CD14-positive monocyte (primary cell): Measurements from ENCODE around the gene IFITM2. TPM values are rescaled to one million over a fixed set of nuclear protein-coding genes. Genes with fewer than 3 reads are reported as not detected.
"Not testable (repeated sequence)": the region's sequence is repeated elsewhere in the genome, so short reads cannot be mapped to it uniquely, and the experiment has no call there.

ENCODE experiments used
- DNase-seq, 3 donors: peaks; one replicate each; pipeline ENCODE4 v3.0.0-alpha.2; 2011 to 2022
- H2AFZ ChIP-seq: 2 replicates; pipeline ENCODE4 v1.6.0; 2012; ENCODE audit warnings: mild to moderate bottlenecking, low read depth, low read length, inconsistent platforms; ENCODE audit not compliant: insufficient read depth, poor library complexity, severe bottlenecking
- H3K27ac ChIP-seq, 2 donors: 1 replicate in 1 of 2; 2 replicates in 1 of 2; pipeline ENCODE4 v1.5.1; 2012 to 2013; ENCODE audit warnings: low read length in 2 of 2, control low read depth in 1 of 2, inconsistent platforms in 1 of 2, low read depth in 1 of 2, mild to moderate bottlenecking in 1 of 2
- H3K27me3 ChIP-seq, 2 donors: one replicate each; pipeline versions ENCODE4 v1.6.0 to v1.6.1; 2011 to 2013; ENCODE audit warnings: low read length in 2 of 2; ENCODE audit not compliant: control insufficient read depth in 2 of 2, insufficient read depth in 2 of 2
- H3K36me3 ChIP-seq, 2 donors: replicated peaks in 1 of 2; 1 replicate in 1 of 2; 2 replicates in 1 of 2; pipeline versions ENCODE4 v1.5.1 to v1.6.1; 2012 to 2013; ENCODE audit warnings: low read length in 2 of 2, control low read depth in 1 of 2, inconsistent platforms in 1 of 2, mild to moderate bottlenecking in 1 of 2; ENCODE audit not compliant: insufficient read depth in 2 of 2, control insufficient read depth in 1 of 2
- H3K4me1 ChIP-seq, 2 donors: 1 replicate in 1 of 2; 2 replicates in 1 of 2; pipeline versions ENCODE4 v1.5.1 to v1.6.1; 2012 to 2013; ENCODE audit warnings: low read length in 2 of 2, control low read depth in 1 of 2, inconsistent platforms in 1 of 2, mild to moderate bottlenecking in 1 of 2, moderate library complexity in 1 of 2; ENCODE audit not compliant: insufficient read depth in 2 of 2, control insufficient read depth in 1 of 2
- H3K4me2 ChIP-seq: replicated peaks from 2 replicates; pipeline ENCODE3; 2012; ENCODE audit warnings: low read length, moderate library complexity, mild to moderate bottlenecking; ENCODE audit not compliant: poor library complexity, severe bottlenecking; ENCODE audit errors: extremely low read depth
- H3K4me3 ChIP-seq, 3 experiments: fragments of 200-600 bp in 1 of 3; sonication (generic) in 1 of 3; replicated peaks in 1 of 3; 1 replicate in 2 of 3; 2 replicates in 1 of 3; pipeline ENCODE4 v1.5.1; 2011 to 2013; ENCODE audit warnings: low read length in 3 of 3, mild to moderate bottlenecking in 3 of 3, control low read depth in 2 of 3, low read depth in 2 of 3, inconsistent platforms in 1 of 3, moderate library complexity in 1 of 3
- H3K79me2 ChIP-seq: 2 replicates; pipeline ENCODE4 v1.6.0; 2012; ENCODE audit warnings: mild to moderate bottlenecking, control low read depth, inconsistent platforms, low read length, moderate library complexity; ENCODE audit not compliant: insufficient read depth
- H3K9ac ChIP-seq: 2 replicates; pipeline ENCODE4 v1.6.0; 2017; ENCODE audit warnings: low read length, mild to moderate bottlenecking; ENCODE audit not compliant: insufficient read depth, poor library complexity, severe bottlenecking
- H3K9me3 ChIP-seq, 2 donors: replicated peaks in 1 of 2; 1 replicate in 1 of 2; 2 replicates in 1 of 2; pipeline versions ENCODE4 v1.5.1 to v1.6.1; 2012 to 2013; ENCODE audit warnings: low read length in 2 of 2, control low read depth in 1 of 2; ENCODE audit not compliant: control insufficient read depth in 1 of 2, insufficient read depth in 1 of 2
- H4K20me1 ChIP-seq: 2 replicates; pipeline ENCODE4 v1.6.0; 2012; ENCODE audit warnings: mild to moderate bottlenecking, low read length, control low read depth, moderate library complexity; ENCODE audit not compliant: insufficient read depth
- H3K27ac Mint-ChIP-seq, 7 donors: one replicate each; pipeline ENCODE4 v1.8.0; 2020; ENCODE audit warnings: mild to moderate bottlenecking in 7 of 7, mixed read lengths in 7 of 7, moderate library complexity in 6 of 7, inconsistent platforms in 2 of 7
- H3K27me3 Mint-ChIP-seq, 3 donors: one replicate each; pipeline ENCODE4 v1.8.0; 2021 to 2022; ENCODE audit warnings: low read depth in 3 of 3, mild to moderate bottlenecking in 3 of 3, mixed read lengths in 3 of 3, moderate library complexity in 3 of 3, inconsistent platforms in 1 of 3
- H3K36me3 Mint-ChIP-seq, 2 donors: one replicate each; pipeline ENCODE4 v1.8.0; 2020; ENCODE audit warnings: mixed read lengths in 2 of 2, inconsistent platforms in 1 of 2, mild to moderate bottlenecking in 1 of 2
- H3K4me1 Mint-ChIP-seq: one replicate; pipeline ENCODE4 v1.8.0; 2020; ENCODE audit warnings: mild to moderate bottlenecking, mixed read lengths
- H3K4me3 Mint-ChIP-seq, 2 donors: one replicate each; pipeline ENCODE4 v1.8.0; 2020; ENCODE audit warnings: mild to moderate bottlenecking in 2 of 2, mixed read lengths in 2 of 2, moderate library complexity in 1 of 2
- H3K9me3 Mint-ChIP-seq, 7 donors: one replicate each; pipeline ENCODE4 v1.8.0; 2020 to 2022; ENCODE audit warnings: mixed read lengths in 7 of 7, mild to moderate bottlenecking in 6 of 7, moderate library complexity in 6 of 7, inconsistent platforms in 2 of 7
- WGBS: methylation state at CpG from one replicate; pipeline ENCODE4 v1.1.5; 2013; ENCODE audit warnings: missing lambda C conversion rate; ENCODE audit not compliant: insufficient coverage; 5-methylcytosine and 5-hydroxymethylcytosine counted together
- intact Hi-C, 2 donors: fragments of 100-400 bp; cut with micrococcal nuclease; formaldehyde crosslinking; loops; one replicate each; pipeline versions ENCODE4 v1.15.0 to v1.15.1; 2023
- polyA plus RNA-seq, 3 donors: library from polyadenylated mRNA; depleted of rRNA in 1 of 3; unstranded in 2 of 3; stranded (reverse) in 1 of 3; fragments of 300-500 nt in 2 of 3; fragments of >200 nt in 1 of 3; fragmentation: Illumina TruSeq in 2 of 3; gene quantifications; 1 replicate in 2 of 3; 2 replicates in 1 of 3; pipeline ENCODE4 v1.2.3, GENCODE V29; 2012 to 2021
- TF ChIP-seq, protein P1 (sequence below): fragments of 200-600 bp; IDR thresholded peaks from one replicate; pipeline ENCODE4 v1.8.0; 2022; ENCODE audit warnings: antibody characterized with exemption, mild to moderate bottlenecking

Gene IFITM2
- polyA plus RNA-seq, 3 donors = 625 to 1,147 (median 705) TPM

DNA sequence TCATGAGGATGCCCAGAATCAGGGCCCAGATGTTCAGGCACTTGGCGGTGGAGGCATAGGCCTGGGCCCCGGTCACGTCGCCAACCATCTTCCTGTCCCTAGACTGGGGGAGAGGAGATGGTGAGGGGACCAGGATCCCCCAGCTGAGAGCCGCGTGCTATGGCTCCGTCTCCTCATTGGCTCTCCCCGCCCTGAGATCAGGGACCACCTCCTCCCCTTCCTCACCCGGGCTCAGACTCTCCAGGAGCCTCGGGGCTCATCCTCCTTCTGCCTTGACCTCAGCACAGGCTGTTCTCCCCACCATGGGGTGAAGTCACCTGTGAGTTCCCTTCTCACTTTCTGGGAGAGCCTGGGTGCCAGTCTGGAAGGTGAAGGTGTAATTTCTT is 12.3 kb downstream of the IFITM2 start:
- no CpG with 5 or more reads among the region's 10 CpGs for WGBS
- peaks cover 6 to 16% of the 10 kb centered on the region in 2 donors for H3K36me3 Mint-ChIP-seq
- H3K9me3 Mint-ChIP-seq, H3K9me3 ChIP-seq, H3K36me3 ChIP-seq, H3K79me2 ChIP-seq, DNase-seq, H3K27ac ChIP-seq, H4K20me1 ChIP-seq: not testable (repeated sequence)
- Histone ChIP-seq H2AFZ (peak overlapping the region; percentile 81), H3K27me3 (peaks cover 4 to 35% of the 10 kb centered on the region in 2 donors), H3K4me3 (peak overlapping the region; percentile 53 to 85 (median 72)), H3K9ac (peak overlapping the region; percentile 73), H3K4me1 (peaks cover 19 to 37% of the 10 kb centered on the region in 2 donors), H3K4me2 (peak overlapping the region; percentile 60)
- intact Hi-C loops = loop anchor here in 1 of 2 donors (2.0 kb wide), 1 partner anchor 13 kb away; the partner anchor contains the start of gene IFITM2
- peaks cover 25% of the 10 kb centered on the region for H3K4me1 Mint-ChIP-seq
- peak overlapping the region in 6 of 7 donors; percentile 26 to 93 (median 84) for H3K27ac Mint-ChIP-seq
- H3K4me3 Mint-ChIP-seq = peak overlapping the region; percentile 96 to 99
- H3K27me3 Mint-ChIP-seq = peaks cover 15 to 51% (median 42%) of the 10 kb centered on the region in 3 donors

GRCh38 chr11:324156-324555 is 16.5 kb downstream of the IFITM2 start:
- H3K27ac ChIP-seq = no peak overlapping the region
- H3K36me3 ChIP-seq = no peaks in the 10 kb centered on the region
- H3K27me3 Mint-ChIP-seq = peaks cover 4 to 21% (median 17%) of the 10 kb centered on the region in 3 donors
- H3K9me3 ChIP-seq = no peaks in the 10 kb centered on the region
- 94% methylated on average over 6 of the region's 11 CpGs for WGBS
- no peak overlapping the region for H2AFZ ChIP-seq
- H3K4me3 Mint-ChIP-seq = no peak overlapping the region
- peaks cover 3% of the 10 kb centered on the region for H3K79me2 ChIP-seq
- H3K36me3 Mint-ChIP-seq = peaks cover 6% of the 10 kb centered on the region in 2 donors
- H3K27ac Mint-ChIP-seq = no peak overlapping the region
- H3K4me2 ChIP-seq = no peak overlapping the region
- H3K9me3 Mint-ChIP-seq = peaks cover 0 to 2% (median 0%) of the 10 kb centered on the region in 7 donors
- no peak overlapping the region for H3K9ac ChIP-seq
- peaks cover 57% of the 10 kb centered on the region for H3K4me1 Mint-ChIP-seq
- TF ChIP-seq, protein P1, sequence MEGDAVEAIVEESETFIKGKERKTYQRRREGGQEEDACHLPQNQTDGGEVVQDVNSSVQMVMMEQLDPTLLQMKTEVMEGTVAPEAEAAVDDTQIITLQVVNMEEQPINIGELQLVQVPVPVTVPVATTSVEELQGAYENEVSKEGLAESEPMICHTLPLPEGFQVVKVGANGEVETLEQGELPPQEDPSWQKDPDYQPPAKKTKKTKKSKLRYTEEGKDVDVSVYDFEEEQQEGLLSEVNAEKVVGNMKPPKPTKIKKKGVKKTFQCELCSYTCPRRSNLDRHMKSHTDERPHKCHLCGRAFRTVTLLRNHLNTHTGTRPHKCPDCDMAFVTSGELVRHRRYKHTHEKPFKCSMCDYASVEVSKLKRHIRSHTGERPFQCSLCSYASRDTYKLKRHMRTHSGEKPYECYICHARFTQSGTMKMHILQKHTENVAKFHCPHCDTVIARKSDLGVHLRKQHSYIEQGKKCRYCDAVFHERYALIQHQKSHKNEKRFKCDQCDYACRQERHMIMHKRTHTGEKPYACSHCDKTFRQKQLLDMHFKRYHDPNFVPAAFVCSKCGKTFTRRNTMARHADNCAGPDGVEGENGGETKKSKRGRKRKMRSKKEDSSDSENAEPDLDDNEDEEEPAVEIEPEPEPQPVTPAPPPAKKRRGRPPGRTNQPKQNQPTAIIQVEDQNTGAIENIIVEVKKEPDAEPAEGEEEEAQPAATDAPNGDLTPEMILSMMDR = no peak
- no peaks in the 10 kb centered on the region for H4K20me1 ChIP-seq
- peaks cover 0 to 7% of the 10 kb centered on the region in 2 donors for H3K27me3 ChIP-seq
- no peak for DNase-seq
- intact Hi-C loops = no loop called here
- peaks cover 38 to 64% of the 10 kb centered on the region in 2 donors for H3K4me1 ChIP-seq
- no peak overlapping the region for H3K4me3 ChIP-seq

DNA sequence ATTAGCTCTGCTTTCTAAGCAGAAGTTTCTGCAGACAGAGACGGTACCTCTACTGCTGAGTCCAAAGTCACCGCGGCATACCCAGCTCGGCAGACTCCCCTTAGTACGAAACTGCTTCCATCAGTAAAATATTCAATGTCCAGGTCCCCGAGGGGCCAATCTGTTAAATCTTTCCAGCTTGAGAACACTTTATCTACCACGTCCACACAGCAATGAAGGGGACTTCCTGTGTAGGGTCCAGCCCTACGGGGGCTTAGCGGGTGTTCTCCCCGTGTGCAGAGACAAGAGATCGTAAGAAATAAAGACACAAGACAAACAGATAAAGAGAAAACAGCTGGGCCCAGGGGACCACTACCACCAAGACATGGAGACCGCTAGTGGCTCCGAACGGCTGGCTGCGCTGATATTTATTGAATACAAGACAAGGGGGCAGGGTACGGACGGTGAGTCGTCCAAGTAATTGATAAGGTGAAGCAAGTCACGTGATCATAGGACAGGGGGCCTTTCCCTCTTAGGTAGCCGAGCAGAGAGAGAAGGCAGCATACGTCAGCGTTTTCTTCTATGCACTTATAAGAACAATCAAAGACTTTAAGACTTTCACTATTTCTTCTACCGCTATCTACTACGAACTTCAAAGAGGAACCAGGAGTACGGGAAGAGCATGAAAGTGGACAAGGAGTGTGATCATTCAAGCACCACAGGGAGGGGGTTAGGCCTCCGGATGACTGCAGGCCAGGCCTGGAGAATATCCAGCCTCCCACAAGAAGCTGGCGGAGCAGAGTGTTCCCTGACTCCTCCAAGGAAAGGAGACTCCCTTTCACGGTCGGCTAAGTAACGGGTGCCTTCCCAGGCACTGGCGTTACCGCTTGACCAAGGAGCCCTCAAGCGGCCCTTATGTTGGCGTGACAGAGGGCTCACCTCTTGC is 17.2 kb downstream of the IFITM2 start:
- DNase-seq, H3K4me2 ChIP-seq, H3K9me3 ChIP-seq, H3K9me3 Mint-ChIP-seq, H2AFZ ChIP-seq, H3K9ac ChIP-seq, H3K36me3 Mint-ChIP-seq, H3K27me3 ChIP-seq, H3K4me3 Mint-ChIP-seq, H4K20me1 ChIP-seq, H3K36me3 ChIP-seq, H3K27ac ChIP-seq, H3K79me2 ChIP-seq, H3K4me3 ChIP-seq, intact Hi-C loops: not testable (repeated sequence)
- WGBS = 71% methylated on average over 14 of the region's 34 CpGs
- H3K27me3 Mint-ChIP-seq = peaks cover 1 to 16% (median 13%) of the 10 kb centered on the region in 3 donors
- peaks cover 55% of the 10 kb centered on the region for H3K4me1 Mint-ChIP-seq
- H3K4me1 ChIP-seq = peaks cover 36 to 63% of the 10 kb centered on the region in 2 donors
- peak overlapping the region in 2 of 7 donors; percentile 4 to 12 for H3K27ac Mint-ChIP-seq
